ENCODE data around the gene UVSSA. TPM values are rescaled to one million over a fixed set of nuclear protein-coding genes. Genes with fewer than 3 reads are reported as not detected.
A peak's percentile ranks its signal among the peaks of the same experiment; 100 is the strongest.
"Not testable (repeated sequence)": the region's sequence is repeated elsewhere in the genome, so short reads cannot be mapped to it uniquely, and the experiment has no call there.

The UVSSA gene
- total RNA-seq, 1 donor from 2014 or later = 33.9 TPM

- peaks cover 5% of the 10 kb centered on the region for H3K9me3 Mint-ChIP-seq (ENCODE audit: unreplicated experiment)
- H3K27ac Mint-ChIP-seq (ENCODE audit: unreplicated experiment) = no peak overlapping the region
- no peaks in the 10 kb centered on the region for H3K27me3 Mint-ChIP-seq (ENCODE audit: unreplicated experiment)
- peaks cover 11% of the 10 kb centered on the region for H3K4me1 Mint-ChIP-seq (ENCODE audit: low read depth, unreplicated experiment)
- H3K4me3 Mint-ChIP-seq (ENCODE audit: unreplicated experiment) = peak overlapping the region; percentile 78
- DNase-seq = peak; percentile 20
- peaks cover 25% of the 10 kb centered on the region for H3K36me3 Mint-ChIP-seq (ENCODE audit: unreplicated experiment)
- TF ChIP-seq CTCF (IDR thresholded peaks at IDR 0.05; ENCODE audit: partially characterized antibody, unreplicated experiment) = no peak
Observed at GRCh38 chr4:1369091-1369450, 22.1 kb downstream of the UVSSA start.

- H3K36me3 Mint-ChIP-seq (ENCODE audit: unreplicated experiment) = peaks cover 25% of the 10 kb centered on the region
- peak overlapping the region; percentile 36 for H3K27ac Mint-ChIP-seq (ENCODE audit: unreplicated experiment)
- peaks cover 5% of the 10 kb centered on the region for H3K9me3 Mint-ChIP-seq (ENCODE audit: unreplicated experiment)
- no peak for TF ChIP-seq CTCF (IDR thresholded peaks at IDR 0.05; ENCODE audit: partially characterized antibody, unreplicated experiment)
- peaks cover 11% of the 10 kb centered on the region for H3K4me1 Mint-ChIP-seq (ENCODE audit: low read depth, unreplicated experiment)
- peak overlapping the region; percentile 78 for H3K4me3 Mint-ChIP-seq (ENCODE audit: unreplicated experiment)
- no peaks in the 10 kb centered on the region for H3K27me3 Mint-ChIP-seq (ENCODE audit: unreplicated experiment)
- peak; percentile 42 for DNase-seq
Observed at GRCh38 chr4:1369479-1370079, 22.6 kb downstream of the UVSSA start.

- Mint-ChIP-seq H3K27ac (ENCODE audit: unreplicated experiment) (no peak overlapping the region), H3K4me3 (ENCODE audit: unreplicated experiment) (no peak overlapping the region), H3K36me3 (ENCODE audit: unreplicated experiment) (peaks cover 25% of the 10 kb centered on the region), H3K4me1 (ENCODE audit: low read depth, unreplicated experiment) (peaks cover 11% of the 10 kb centered on the region), H3K9me3 (ENCODE audit: unreplicated experiment) (peaks cover 6% of the 10 kb centered on the region), H3K27me3 (ENCODE audit: unreplicated experiment) (no peaks in the 10 kb centered on the region)
- peak; percentile 19 for DNase-seq
- no peak for TF ChIP-seq CTCF (IDR thresholded peaks at IDR 0.05; ENCODE audit: partially characterized antibody, unreplicated experiment)
Observed at GRCh38 chr4:1370321-1371124, 23.5 kb downstream of the UVSSA start.

- Mint-ChIP-seq H3K4me3 (ENCODE audit: unreplicated experiment) (no peak overlapping the region), H3K27ac (ENCODE audit: unreplicated experiment) (no peak overlapping the region), H3K9me3 (ENCODE audit: unreplicated experiment) (peaks cover 6% of the 10 kb centered on the region), H3K27me3 (ENCODE audit: unreplicated experiment) (no peaks in the 10 kb centered on the region), H3K36me3 (ENCODE audit: unreplicated experiment) (peaks cover 25% of the 10 kb centered on the region), H3K4me1 (ENCODE audit: low read depth, unreplicated experiment) (peaks cover 11% of the 10 kb centered on the region)
- no peak for TF ChIP-seq CTCF (IDR thresholded peaks at IDR 0.05; ENCODE audit: partially characterized antibody, unreplicated experiment)
- peak; percentile 7 for DNase-seq
Observed at GRCh38 chr4:1371176-1372165, 24.5 kb downstream of the UVSSA start.

GRCh38 chr4:1372576-1372975 lies 25.6 kb downstream of the UVSSA start:
- DNase-seq; H3K4me3 Mint-ChIP-seq (ENCODE audit: unreplicated experiment); H3K4me1 Mint-ChIP-seq (ENCODE audit: low read depth, unreplicated experiment); H3K9me3 Mint-ChIP-seq (ENCODE audit: unreplicated experiment); H3K27ac Mint-ChIP-seq (ENCODE audit: unreplicated experiment); H3K27me3 Mint-ChIP-seq (ENCODE audit: unreplicated experiment): not testable (repeated sequence)
- H3K36me3 Mint-ChIP-seq (ENCODE audit: unreplicated experiment) = peaks cover 25% of the 10 kb centered on the region

Measured in glutamatergic neuron (in vitro differentiated cells).